Measurements from ENCODE around the gene PRR5. TPM values are rescaled to one million over a fixed set of nuclear protein-coding genes. Genes with fewer than 3 reads are reported as not detected.

PRR5 gene
- total and polyA plus RNA-seq, 2 of the 13 experiments (the other 11 are each of a cell fraction or from before 2014, with no cell fraction given): 11.6 to 27.5 TPM

GRCh38 chr22:44755956-44756361 lies 54.0 kb downstream of the PRR5 start (continued):
- TF ChIP-seq FOXO4 (CRISPR knock-in tag; conservative IDR thresholded peaks at IDR 0.05) (no peak), ATRX (CRISPR knock-in tag; IDR thresholded peaks at IDR 0.05; ENCODE audit: borderline replicate concordance) (no peak), PHF21A (CRISPR knock-in tag; IDR thresholded peaks at IDR 0.05) (no peak), ZSCAN9 (CRISPR knock-in tag; IDR thresholded peaks at IDR 0.05; ENCODE audit: borderline replicate concordance) (no peak)

GRCh38 chr22:44758344-44758973 lies 56.5 kb downstream of the PRR5 start:
- no peaks in the 10 kb centered on the region for H3K36me3 ChIP-seq (replicated peaks in 1 of 2; ENCODE audit: control insufficient read depth in 1 of 2, insufficient read depth in 2 of 2, low read length in 2 of 2)
- no peak overlapping the region for H3K4me3 ChIP-seq (replicated peaks in 1 of 3; ENCODE audit: insufficient read depth in 1 of 3, low read depth in 2 of 3, low read length in 3 of 3)
- CTCF ChIA-PET (ENCODE audit: low intra/inter-chr PET ratio, low total read pairs): no interaction called here
- no peak overlapping the region for H3K27ac ChIP-seq (ENCODE audit: extremely low read length, insufficient read depth, low read length)
- intact Hi-C loops (cut with micrococcal nuclease; ENCODE audit: unreplicated experiment): no loop called here
- no peak overlapping the region for H3K9ac ChIP-seq (ENCODE audit: insufficient read depth, low read depth, low read length)
- 18% methylated on average over 11 of the region's 11 CpGs for WGBS (ENCODE audit: low lambda C conversion rate)
- no peaks in the 10 kb centered on the region for H3K79me2 ChIP-seq (ENCODE audit: insufficient read depth, low read length)
- H4K20me1 ChIP-seq (ENCODE audit: insufficient read depth, low read length): no peaks in the 10 kb centered on the region
- H3K9me3 ChIP-seq (ENCODE audit: low read length): no peaks in the 10 kb centered on the region
- in situ Hi-C loops (cut with HindIII; ENCODE audit: extremely low pct_ligation_motif_present, low pct_unique_long_range_greater_than_20kb): no loop called here
- peaks cover 0 to 12% of the 10 kb centered on the region in 2 experiments; a peak in 3 of 5 replicates for H3K27me3 ChIP-seq (ENCODE audit: control insufficient read depth in 1 of 2, insufficient read depth in 2 of 2, low read length in 2 of 2)
- DNase-seq (ENCODE audit: low spot score) (no peak), ATAC-seq (no peak), FAIRE-seq (no peak)
- no peak overlapping the region for H2AFZ ChIP-seq (ENCODE audit: low read length)
- no peak overlapping the region for H3K4me2 ChIP-seq (ENCODE audit: low read depth, low read length)
- POLR2A ChIA-PET: no interaction called here
- no peaks in the 10 kb centered on the region for H3K4me1 ChIP-seq (ENCODE audit: insufficient read depth, low read length)
- no TSS peak for BruUV-seq (replicated peaks)
- TF ChIP-seq ZKSCAN5 (CRISPR knock-in tag; IDR thresholded peaks at IDR 0.05) (no peak), ZNF225 (CRISPR knock-in tag; IDR thresholded peaks at IDR 0.05) (no peak), ZNF720 (CRISPR knock-in tag; IDR thresholded peaks at IDR 0.05) (no peak), ATF7 (IDR thresholded peaks at IDR 0.05) (no peak), ATF7 (CRISPR knock-in tag; IDR thresholded peaks at IDR 0.05) (no peak), DBP (CRISPR knock-in tag; IDR thresholded peaks at IDR 0.05; ENCODE audit: not compliant biosample characterization) (no peak)
- TF ChIP-seq, protein P1, sequence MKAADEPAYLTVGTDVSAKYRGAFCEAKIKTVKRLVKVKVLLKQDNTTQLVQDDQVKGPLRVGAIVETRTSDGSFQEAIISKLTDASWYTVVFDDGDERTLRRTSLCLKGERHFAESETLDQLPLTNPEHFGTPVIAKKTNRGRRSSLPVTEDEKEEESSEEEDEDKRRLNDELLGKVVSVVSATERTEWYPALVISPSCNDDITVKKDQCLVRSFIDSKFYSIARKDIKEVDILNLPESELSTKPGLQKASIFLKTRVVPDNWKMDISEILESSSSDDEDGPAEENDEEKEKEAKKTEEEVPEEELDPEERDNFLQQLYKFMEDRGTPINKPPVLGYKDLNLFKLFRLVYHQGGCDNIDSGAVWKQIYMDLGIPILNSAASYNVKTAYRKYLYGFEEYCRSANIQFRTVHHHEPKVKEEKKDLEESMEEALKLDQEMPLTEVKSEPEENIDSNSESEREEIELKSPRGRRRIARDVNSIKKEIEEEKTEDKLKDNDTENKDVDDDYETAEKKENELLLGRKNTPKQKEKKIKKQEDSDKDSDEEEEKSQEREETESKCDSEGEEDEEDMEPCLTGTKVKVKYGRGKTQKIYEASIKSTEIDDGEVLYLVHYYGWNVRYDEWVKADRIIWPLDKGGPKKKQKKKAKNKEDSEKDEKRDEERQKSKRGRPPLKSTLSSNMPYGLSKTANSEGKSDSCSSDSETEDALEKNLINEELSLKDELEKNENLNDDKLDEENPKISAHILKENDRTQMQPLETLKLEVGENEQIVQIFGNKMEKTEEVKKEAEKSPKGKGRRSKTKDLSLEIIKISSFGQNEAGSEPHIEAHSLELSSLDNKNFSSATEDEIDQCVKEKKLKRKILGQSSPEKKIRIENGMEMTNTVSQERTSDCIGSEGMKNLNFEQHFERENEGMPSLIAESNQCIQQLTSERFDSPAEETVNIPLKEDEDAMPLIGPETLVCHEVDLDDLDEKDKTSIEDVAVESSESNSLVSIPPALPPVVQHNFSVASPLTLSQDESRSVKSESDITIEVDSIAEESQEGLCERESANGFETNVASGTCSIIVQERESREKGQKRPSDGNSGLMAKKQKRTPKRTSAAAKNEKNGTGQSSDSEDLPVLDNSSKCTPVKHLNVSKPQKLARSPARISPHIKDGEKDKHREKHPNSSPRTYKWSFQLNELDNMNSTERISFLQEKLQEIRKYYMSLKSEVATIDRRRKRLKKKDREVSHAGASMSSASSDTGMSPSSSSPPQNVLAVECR (CRISPR knock-in tag; IDR thresholded peaks at IDR 0.05; ENCODE audit: borderline replicate concordance): no peak
